Measurements from ENCODE around the gene CCDC71.
A peak's percentile ranks its signal among the peaks of the same experiment; 100 is the strongest.

DNA sequence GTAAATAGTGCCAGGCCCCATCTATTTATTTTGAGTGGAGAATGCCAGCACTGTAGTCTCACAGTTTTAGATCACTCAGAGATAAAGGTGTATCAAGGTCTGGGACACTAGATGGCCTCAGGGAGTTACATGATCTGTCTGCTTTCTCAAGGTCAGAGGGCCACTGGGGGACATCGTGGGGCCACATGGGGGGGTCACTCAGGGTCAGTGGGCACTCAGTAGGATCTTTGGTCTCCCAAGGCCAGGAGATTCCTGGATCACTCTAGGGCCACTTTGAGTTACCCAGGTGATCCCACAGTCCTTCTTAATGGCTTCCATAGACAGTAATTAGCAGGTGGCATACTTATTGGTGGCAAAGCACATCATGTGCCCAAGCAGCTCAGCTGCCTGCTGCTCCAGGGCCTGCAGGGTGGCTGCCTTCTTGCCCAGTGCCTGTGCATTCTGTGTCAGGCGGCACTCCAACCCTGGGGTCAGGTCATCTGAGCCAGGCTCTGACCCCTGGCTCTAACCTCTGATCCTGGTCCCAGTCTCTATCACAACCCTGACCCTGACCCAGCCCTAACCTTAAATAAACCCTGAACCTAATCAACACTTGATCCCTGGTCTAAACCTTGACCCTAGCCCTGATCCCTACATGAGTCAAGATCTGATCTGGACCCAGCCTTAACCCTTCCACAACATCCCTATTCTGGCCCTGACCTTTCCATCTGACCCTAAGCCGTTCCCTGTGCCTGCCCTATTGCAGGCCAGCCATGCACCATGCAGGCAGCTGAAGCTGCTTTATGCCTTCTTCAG, 31.5 kb downstream of the CCDC71 start:
- TF ChIP-seq, protein P1, sequence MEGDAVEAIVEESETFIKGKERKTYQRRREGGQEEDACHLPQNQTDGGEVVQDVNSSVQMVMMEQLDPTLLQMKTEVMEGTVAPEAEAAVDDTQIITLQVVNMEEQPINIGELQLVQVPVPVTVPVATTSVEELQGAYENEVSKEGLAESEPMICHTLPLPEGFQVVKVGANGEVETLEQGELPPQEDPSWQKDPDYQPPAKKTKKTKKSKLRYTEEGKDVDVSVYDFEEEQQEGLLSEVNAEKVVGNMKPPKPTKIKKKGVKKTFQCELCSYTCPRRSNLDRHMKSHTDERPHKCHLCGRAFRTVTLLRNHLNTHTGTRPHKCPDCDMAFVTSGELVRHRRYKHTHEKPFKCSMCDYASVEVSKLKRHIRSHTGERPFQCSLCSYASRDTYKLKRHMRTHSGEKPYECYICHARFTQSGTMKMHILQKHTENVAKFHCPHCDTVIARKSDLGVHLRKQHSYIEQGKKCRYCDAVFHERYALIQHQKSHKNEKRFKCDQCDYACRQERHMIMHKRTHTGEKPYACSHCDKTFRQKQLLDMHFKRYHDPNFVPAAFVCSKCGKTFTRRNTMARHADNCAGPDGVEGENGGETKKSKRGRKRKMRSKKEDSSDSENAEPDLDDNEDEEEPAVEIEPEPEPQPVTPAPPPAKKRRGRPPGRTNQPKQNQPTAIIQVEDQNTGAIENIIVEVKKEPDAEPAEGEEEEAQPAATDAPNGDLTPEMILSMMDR (IDR thresholded peaks at IDR 0.05): peak in 2 of 6 experiments; percentile 4 to 9
- no peak for TF ChIP-seq POLR2A (IDR thresholded peaks at IDR 0.05)
